ENCODE data around the gene FCRLA.
"Not testable (repeated sequence)": the region's sequence is repeated elsewhere in the genome, so short reads cannot be mapped to it uniquely, and the experiment has no call there.

- TF ChIP-seq CTCF (conservative IDR thresholded peaks at IDR 0.05; ENCODE audit: low read depth, low read length); EZH2phosphoT487 (IDR thresholded peaks at IDR 0.05; ENCODE audit: borderline replicate concordance, low read length); EZH2 (IDR thresholded peaks at IDR 0.05; ENCODE audit: low read length, unreplicated experiment): not testable (repeated sequence)
These were observed 35.7 kb upstream of the FCRLA start for GRCh38 chr1:161671045-161672020.
